ENCODE results near the gene PRRT1. TPM values are rescaled to one million over a fixed set of nuclear protein-coding genes. Genes with fewer than 3 reads are reported as not detected.

The PRRT1 gene
- total and polyA plus RNA-seq, 3 experiments from 2014 or later, result 0.35 to 0.72 (median 0.55) TPM

- peak overlapping the region; percentile 86 to 97 (median 93) for H3K4me3 Mint-ChIP-seq
- peaks cover 3 to 33% (median 3%) of the 10 kb centered on the region in 3 donors for H3K36me3 Mint-ChIP-seq
- POLR2A ChIA-PET, result interaction anchor here (0.6 to 3.6 kb wide), 6 partner anchors 15 to 843 kb away, joined by 3 to 34 read pairs (median 3); a partner anchor contains a TSS
- H3K27ac Mint-ChIP-seq, result peak overlapping the region; percentile 85 to 97 (median 95)
- H3K9me3 ChIP-seq (ENCODE audit: low read length), result no peaks in the 10 kb centered on the region
- no peaks in the 10 kb centered on the region for H3K9me3 Mint-ChIP-seq
- H3K27me3 Mint-ChIP-seq, result peaks cover 6 to 7% of the 10 kb centered on the region in 2 donors
- H3K4me1 Mint-ChIP-seq, result peaks cover 42 to 50% (median 47%) of the 10 kb centered on the region in 3 donors
- H3K4me3 ChIP-seq (ENCODE audit: low read length), result peak overlapping the region; percentile 97
- CTCF ChIA-PET, result interaction anchor here (0.8 to 3.1 kb wide), 7 partner anchors 9 to 267 kb away, joined by 3 to 18 read pairs (median 3); partner anchors contain the start of genes NEU1 and PRRT1
- DNase-seq, result no peak
- H3K27me3 ChIP-seq (ENCODE audit: insufficient read depth, low read length, poor library complexity, severe bottlenecking), result no peaks in the 10 kb centered on the region
- peak overlapping the region; percentile 84 for H3K27ac ChIP-seq (ENCODE audit: low read depth, low read length)
- peaks cover 17% of the 10 kb centered on the region for H3K36me3 ChIP-seq (ENCODE audit: insufficient read depth, low read length)
- H3K4me1 ChIP-seq (ENCODE audit: insufficient read depth, low read length), result peaks cover 30% of the 10 kb centered on the region
Measured at GRCh38 chr6:32129297-32130088, 22.2 kb downstream of the PRRT1 start.

GRCh38 chr6:32128751-32129296 is 22.9 kb downstream of the PRRT1 start:
- H3K27ac Mint-ChIP-seq, result peak overlapping the region; percentile 85 to 99 (median 98)
- Histone ChIP-seq H3K27me3 (ENCODE audit: insufficient read depth, low read length, poor library complexity, severe bottlenecking) (no peaks in the 10 kb centered on the region), H3K4me1 (ENCODE audit: insufficient read depth, low read length) (peaks cover 30% of the 10 kb centered on the region), H3K9me3 (ENCODE audit: low read length) (no peaks in the 10 kb centered on the region), H3K4me3 (ENCODE audit: low read length) (peak overlapping the region; percentile 97), H3K36me3 (ENCODE audit: insufficient read depth, low read length) (peaks cover 24% of the 10 kb centered on the region), H3K27ac (ENCODE audit: low read depth, low read length) (peak overlapping the region; percentile 84)
- peaks cover 3 to 40% (median 7%) of the 10 kb centered on the region in 3 donors for H3K36me3 Mint-ChIP-seq
- H3K4me3 Mint-ChIP-seq, result peak overlapping the region; percentile 95 to 100 (median 99)
- CTCF ChIA-PET, result interaction anchor here (0.8 to 3.1 kb wide), 7 partner anchors 8 to 66 kb away, joined by 3 to 18 read pairs (median 4); partner anchors contain the start of gene PRRT1
- H3K4me1 Mint-ChIP-seq, result peaks cover 47 to 56% (median 53%) of the 10 kb centered on the region in 3 donors
- POLR2A ChIA-PET, result interaction anchor here (0.7 to 3.6 kb wide), 4 partner anchors 62 to 843 kb away, joined by 3 to 34 read pairs (median 6); partner anchors contain the start of gene PBX2
- DNase-seq, result no peak
- H3K9me3 Mint-ChIP-seq, result no peaks in the 10 kb centered on the region
- peaks cover 5% of the 10 kb centered on the region in 2 donors for H3K27me3 Mint-ChIP-seq

GRCh38 chr6:32127717-32128592 is 23.8 kb downstream of the PRRT1 start, which contains the start of gene ATF6B:
TSS of gene ATF6B (minus strand) at chr6:32128246. CDS start at chr6:32128207, 39 bp downstream.
- H3K4me3 ChIP-seq (ENCODE audit: low read length), result peak within 1 kb of the TSS; percentile 97
- no peaks in the 10 kb centered on the region for H3K27me3 ChIP-seq (ENCODE audit: insufficient read depth, low read length, poor library complexity, severe bottlenecking)
- ChIA-PET POLR2A (interaction anchor here (0.9 to 3.6 kb wide), 6 partner anchors 14 to 891 kb away, joined by 3 to 34 read pairs (median 4); partner anchors contain the start of gene PBX2), CTCF (interaction anchor here (1.1 to 3.1 kb wide), 4 partner anchors 9 to 68 kb away, joined by 5 to 18 read pairs (median 8); no protein-coding TSS in a partner anchor)
- H3K4me1 ChIP-seq (ENCODE audit: insufficient read depth, low read length), result peaks cover 30% of the 10 kb centered on the region
- peak within 1 kb of the TSS; percentile 85 to 99 (median 98) for H3K27ac Mint-ChIP-seq
- H3K4me1 Mint-ChIP-seq, result peaks cover 48 to 63% (median 59%) of the 10 kb centered on the region in 3 donors
- H3K9me3 Mint-ChIP-seq, result no peaks in the 10 kb centered on the region
- no peaks in the 10 kb centered on the region for H3K9me3 ChIP-seq (ENCODE audit: low read length)
- H3K27me3 Mint-ChIP-seq, result peaks cover 2 to 4% of the 10 kb centered on the region in 2 donors
- H3K27ac ChIP-seq (ENCODE audit: low read depth, low read length), result peak within 1 kb of the TSS; percentile 95
- H3K36me3 Mint-ChIP-seq, result peaks cover 3 to 48% (median 9%) of the 10 kb centered on the region in 3 donors
- peak; percentile 95 to 99 (median 96) for DNase-seq
- peaks cover 26% of the 10 kb centered on the region for H3K36me3 ChIP-seq (ENCODE audit: insufficient read depth, low read length)
- H3K4me3 Mint-ChIP-seq, result peak within 1 kb of the TSS; percentile 95 to 100 (median 99)

GRCh38 chr6:32127409-32127716 is 24.4 kb downstream of the PRRT1 start:
- Mint-ChIP-seq H3K4me1 (peaks cover 48 to 63% (median 59%) of the 10 kb centered on the region in 3 donors), H3K9me3 (no peaks in the 10 kb centered on the region), H3K27ac (peak overlapping the region; percentile 85 to 99 (median 98)), H3K36me3 (peaks cover 3 to 51% (median 9%) of the 10 kb centered on the region in 3 donors), H3K4me3 (peak overlapping the region; percentile 95 to 100 (median 99)), H3K27me3 (peaks cover 2 to 3% of the 10 kb centered on the region in 2 donors)
- DNase-seq, result no peak
- peaks cover 26% of the 10 kb centered on the region for H3K36me3 ChIP-seq (ENCODE audit: insufficient read depth, low read length)
- peaks cover 30% of the 10 kb centered on the region for H3K4me1 ChIP-seq (ENCODE audit: insufficient read depth, low read length)
- peak overlapping the region; percentile 95 for H3K27ac ChIP-seq (ENCODE audit: low read depth, low read length)
- H3K27me3 ChIP-seq (ENCODE audit: insufficient read depth, low read length, poor library complexity, severe bottlenecking), result no peaks in the 10 kb centered on the region
- ChIA-PET POLR2A (interaction anchor here (0.9 to 3.6 kb wide), 4 partner anchors 13 to 845 kb away, joined by 3 to 34 read pairs (median 6); no protein-coding TSS in a partner anchor), CTCF (interaction anchor here (1.1 to 1.6 kb wide), 2 partner anchors 27 to 68 kb away, joined by 5 to 6 read pairs; no protein-coding TSS in a partner anchor)
- peak overlapping the region; percentile 96 for H3K4me3 ChIP-seq (ENCODE audit: low read length)
- H3K9me3 ChIP-seq (ENCODE audit: low read length), result no peaks in the 10 kb centered on the region

GRCh38 chr6:32126880-32127279 is 24.9 kb downstream of the PRRT1 start:
- peak overlapping the region; percentile 96 for H3K4me3 ChIP-seq (ENCODE audit: low read length)

GRCh38 chr6:32123681-32124080 is 28.1 kb downstream of the PRRT1 start:
- Mint-ChIP-seq H3K36me3 (peaks cover 6 to 82% (median 27%) of the 10 kb centered on the region in 3 donors), H3K4me3 (no peak overlapping the region), H3K4me1 (peaks cover 36 to 60% (median 50%) of the 10 kb centered on the region in 3 donors), H3K9me3 (no peaks in the 10 kb centered on the region), H3K27ac (peak overlapping the region in 2 of 8 donors; percentile 19 to 27), H3K27me3 (peaks cover 0 to 2% of the 10 kb centered on the region in 2 donors)
- no peaks in the 10 kb centered on the region for H3K9me3 ChIP-seq (ENCODE audit: low read length)
- POLR2A ChIA-PET, result no interaction called here
- CTCF ChIA-PET, result no interaction called here
- no peak for DNase-seq
- H3K36me3 ChIP-seq (ENCODE audit: insufficient read depth, low read length), result peaks cover 55% of the 10 kb centered on the region
- H3K27me3 ChIP-seq (ENCODE audit: insufficient read depth, low read length, poor library complexity, severe bottlenecking), result no peaks in the 10 kb centered on the region
- peaks cover 23% of the 10 kb centered on the region for H3K4me1 ChIP-seq (ENCODE audit: insufficient read depth, low read length)
- no peak overlapping the region for H3K27ac ChIP-seq (ENCODE audit: low read depth, low read length)
- no peak overlapping the region for H3K4me3 ChIP-seq (ENCODE audit: low read length)

More at GRCh38 chr6:32126880-32127279, 24.9 kb downstream of the PRRT1 start:
- DNase-seq, result no peak
- H3K4me1 Mint-ChIP-seq, result peaks cover 48 to 66% (median 59%) of the 10 kb centered on the region in 3 donors
- H3K27ac ChIP-seq (ENCODE audit: low read depth, low read length), result peak overlapping the region; percentile 95
- no peaks in the 10 kb centered on the region for H3K9me3 ChIP-seq (ENCODE audit: low read length)
- CTCF ChIA-PET, result interaction anchor here (1.1 kb wide), 1 partner anchor 69 kb away, joined by 5 read pairs; no protein-coding TSS in a partner anchor
- POLR2A ChIA-PET, result no interaction called here
- peak overlapping the region; percentile 85 to 99 (median 98) for H3K27ac Mint-ChIP-seq
- no peaks in the 10 kb centered on the region for H3K9me3 Mint-ChIP-seq
- peaks cover 30% of the 10 kb centered on the region for H3K4me1 ChIP-seq (ENCODE audit: insufficient read depth, low read length)
- H3K27me3 ChIP-seq (ENCODE audit: insufficient read depth, low read length, poor library complexity, severe bottlenecking), result no peaks in the 10 kb centered on the region
- H3K36me3 ChIP-seq (ENCODE audit: insufficient read depth, low read length), result peaks cover 30% of the 10 kb centered on the region
- peaks cover 0 to 2% of the 10 kb centered on the region in 2 donors for H3K27me3 Mint-ChIP-seq
- H3K4me3 Mint-ChIP-seq, result peak overlapping the region; percentile 95 to 100 (median 99)
- H3K36me3 Mint-ChIP-seq, result peaks cover 7 to 56% (median 13%) of the 10 kb centered on the region in 3 donors

- DNase-seq, result no peak
- ChIA-PET CTCF (interaction anchor here (1.0 kb wide), 1 partner anchor 8 kb away, joined by 3 read pairs; no protein-coding TSS in a partner anchor), POLR2A (no interaction called here)
- Mint-ChIP-seq H3K4me3 (no peak overlapping the region), H3K27ac (peak overlapping the region in 2 of 8 donors; percentile 29 to 40), H3K9me3 (no peaks in the 10 kb centered on the region), H3K4me1 (peaks cover 13 to 33% (median 23%) of the 10 kb centered on the region in 3 donors), H3K36me3 (peaks cover 6 to 88% (median 27%) of the 10 kb centered on the region in 3 donors), H3K27me3 (peaks cover 0 to 1% of the 10 kb centered on the region in 2 donors)
- H3K4me3 ChIP-seq (ENCODE audit: low read length), result no peak overlapping the region
- H3K27ac ChIP-seq (ENCODE audit: low read depth, low read length), result no peak overlapping the region
- H3K4me1 ChIP-seq (ENCODE audit: insufficient read depth, low read length), result peaks cover 5% of the 10 kb centered on the region
- H3K36me3 ChIP-seq (ENCODE audit: insufficient read depth, low read length), result peaks cover 72% of the 10 kb centered on the region
- H3K27me3 ChIP-seq (ENCODE audit: insufficient read depth, low read length, poor library complexity, severe bottlenecking), result no peaks in the 10 kb centered on the region
- H3K9me3 ChIP-seq (ENCODE audit: low read length), result no peaks in the 10 kb centered on the region
Measured at GRCh38 chr6:32120573-32121059, 31.1 kb downstream of the PRRT1 start.

Measured in CD8-positive, alpha-beta memory T cell (primary cell).